Ovary (tissue), 3 donors: ENCODE results near the gene SIT1.
"Not testable (repeated sequence)": the region's sequence is repeated elsewhere in the genome, so short reads cannot be mapped to it uniquely, and the experiment has no call there.

Experiments
- CTCF ChIP-seq, 3 donors: fragments of 450-650 bp in 2 of 3; fragments of 200-600 bp in 1 of 3; IDR thresholded peaks; one replicate each; pipeline versions ENCODE4 v1.5.1 to v1.8.0; 2016 to 2022; ENCODE audit warnings: antibody characterized with exemption in 3 of 3, mild to moderate bottlenecking in 1 of 3
- POLR2A ChIP-seq: fragments of 450-650 bp; IDR thresholded peaks from one replicate; pipeline ENCODE4 v1.6.1; 2017; ENCODE audit warnings: antibody characterized with exemption, mild to moderate bottlenecking, moderate library complexity
- donor health status: DM: no; HTN: no; CAD: no.

GRCh38 chr9:35645736-35646135 is 5.0 kb downstream of the SIT1 start:
- not testable (repeated sequence) for TF ChIP-seq POLR2A; CTCF (IDR thresholded peaks at IDR 0.05)
